GM23338 (cell line): ENCODE results near the gene PPM1H. TPM values are rescaled to one million over a fixed set of nuclear protein-coding genes. Genes with fewer than 3 reads are reported as not detected.

Experiments used
- ATAC-seq: fragments of 200-7000 bp; cut with Tn5 transposase; 3 replicates; pipeline ENCODE4 v1.9.1; 2020
- DNase-seq: peaks from one replicate; pipeline ENCODE4 v3.0.0-alpha.2; 2015; ENCODE audit warnings: low spot score
- H2AFZ ChIP-seq: fragments of 200-600 bp; sonication (generic); 2 replicates; pipeline ENCODE4 v1.8.0; 2016; ENCODE audit warnings: antibody characterized with exemption, mild to moderate bottlenecking, moderate library complexity
- H3F3A ChIP-seq: fragments of 200-600 bp; sonication (generic); replicated peaks from 2 replicates; pipeline ENCODE4 v1.8.0; 2017; ENCODE audit warnings: antibody characterized with exemption, mixed run types, low read depth
- H3K27ac ChIP-seq: fragments of 200-600 bp; sonication (generic); 2 replicates; pipeline ENCODE4 v1.6.1; 2016; ENCODE audit warnings: low read depth
- H3K27me3 ChIP-seq: fragments of 200-600 bp; sonication (generic); 2 replicates; pipeline ENCODE4 v1.8.0; 2016; ENCODE audit warnings: mild to moderate bottlenecking, mixed run types, moderate library complexity; ENCODE audit not compliant: insufficient read depth
- H3K36me3 ChIP-seq: fragments of 200-600 bp; sonication (generic); 2 replicates; pipeline ENCODE4 v1.8.0; 2016; ENCODE audit warnings: mild to moderate bottlenecking; ENCODE audit not compliant: insufficient read depth
- H3K4me1 ChIP-seq: fragments of 200-600 bp; sonication (generic); 2 replicates; pipeline ENCODE4 v1.8.0; 2016; ENCODE audit warnings: mild to moderate bottlenecking, moderate library complexity; ENCODE audit not compliant: insufficient read depth
- H3K4me2 ChIP-seq: fragments of 200-600 bp; sonication (generic); 2 replicates; pipeline ENCODE4 v1.7.1; 2017; ENCODE audit warnings: mixed run types
- H3K4me3 ChIP-seq: fragments of 200-600 bp; sonication (generic); 2 replicates; pipeline ENCODE4 v1.6.1; 2016; ENCODE audit warnings: mixed run types
- H3K79me2 ChIP-seq: fragments of 200-600 bp; sonication (generic); replicated peaks from 2 replicates; pipeline ENCODE4 v1.8.0; 2017; ENCODE audit warnings: mild to moderate bottlenecking; ENCODE audit not compliant: insufficient read depth
- H3K9me2 ChIP-seq: fragments of 200-600 bp; sonication (generic); 2 replicates; pipeline ENCODE4 v1.8.0; 2017; ENCODE audit not compliant: insufficient read depth
- H4K20me1 ChIP-seq: fragments of 200-600 bp; sonication (generic); replicated peaks from 2 replicates; pipeline ENCODE4 v1.8.0; 2017; ENCODE audit warnings: mild to moderate bottlenecking; ENCODE audit not compliant: insufficient read depth
- H3K27ac Mint-ChIP-seq: 2 replicates; pipeline ENCODE4 v1.8.0; 2020; ENCODE audit warnings: inconsistent platforms, mild to moderate bottlenecking, moderate library complexity, mixed read lengths
- H3K27me3 Mint-ChIP-seq: 3 replicates; pipeline ENCODE4 v1.8.0; 2022; ENCODE audit warnings: low read depth, mild to moderate bottlenecking, moderate library complexity, mixed read lengths, inconsistent platforms; ENCODE audit not compliant: insufficient read depth, poor library complexity
- H3K36me3 Mint-ChIP-seq: 3 replicates; pipeline ENCODE4 v1.8.0; 2021; ENCODE audit warnings: low read depth, mild to moderate bottlenecking, inconsistent platforms, moderate library complexity, mixed read lengths
- H3K4me1 Mint-ChIP-seq: 3 replicates; pipeline ENCODE4 v1.8.0; 2020; ENCODE audit warnings: mild to moderate bottlenecking, inconsistent platforms, mixed read lengths
- H3K4me3 Mint-ChIP-seq: 3 replicates; pipeline ENCODE4 v1.8.0; 2021; ENCODE audit warnings: moderate library complexity, mild to moderate bottlenecking, inconsistent platforms, mixed read lengths
- H3K9me3 Mint-ChIP-seq: 3 replicates; pipeline ENCODE4 v1.8.0; 2020; ENCODE audit warnings: moderate library complexity, mild to moderate bottlenecking, inconsistent platforms, mixed read lengths
- CREB1 ChIP-seq: fragments of 250-450 bp; sonication (Bioruptor Pico); IDR thresholded peaks from 2 replicates; pipeline ENCODE4 v1.5.0; 2020; ENCODE audit warnings: low read depth, mild to moderate bottlenecking, moderate library complexity
- EZH2 ChIP-seq: fragments of 200-600 bp; sonication (generic); IDR thresholded peaks from one replicate; pipeline ENCODE4 v1.8.0; 2017; ENCODE audit warnings: antibody characterized with exemption, mild to moderate bottlenecking, low read depth; ENCODE audit not compliant: unreplicated experiment
- EZH2phosphoT487 ChIP-seq: fragments of 200-600 bp; sonication (generic); IDR thresholded peaks from one replicate; pipeline ENCODE4 v1.8.1; 2018; ENCODE audit warnings: antibody characterized with exemption; ENCODE audit not compliant: unreplicated experiment
- JUNB ChIP-seq: IDR thresholded peaks from one replicate; pipeline ENCODE4 v1.6.1; 2016; ENCODE audit warnings: antibody characterized with exemption; ENCODE audit not compliant: unreplicated experiment
- NANOG ChIP-seq: IDR thresholded peaks from 2 replicates; pipeline ENCODE4 v1.6.1; 2016; ENCODE audit warnings: antibody characterized with exemption, borderline replicate concordance
- POLR2AphosphoS5 ChIP-seq: IDR thresholded peaks from 2 replicates; pipeline ENCODE4 v1.6.1; 2016; ENCODE audit warnings: antibody characterized with exemption, low read depth
- STAT1 ChIP-seq: IDR thresholded peaks from one replicate; pipeline ENCODE4 v1.6.1; 2016; ENCODE audit warnings: antibody characterized with exemption; ENCODE audit not compliant: unreplicated experiment
- ZNF331 ChIP-seq: fragments of 250-450 bp; sonication (Bioruptor Pico); IDR thresholded peaks from 2 replicates; pipeline ENCODE4 v1.5.0; 2020; ENCODE audit warnings: low read depth, mild to moderate bottlenecking, moderate library complexity
- polyA plus RNA-seq: library from polyadenylated mRNA; unstranded; fragments of >200 nt; fragmentation: Nextera tagmentation; extraction: Ambion mirVana; gene quantifications from 2 replicates; pipeline ENCODE4 v1.2.1, GENCODE V29; 2016
- total RNA-seq: library from RNA; depleted of rRNA; stranded (reverse); fragments of >200 nt; shearing (Covaris generic); gene quantifications from 2 replicates; pipeline ENCODE4 v1.2.3, GENCODE V29; 2014
- TF ChIP-seq, protein P1 (sequence below), 2 experiments: fragments of 200-600 bp in 1 of 2; sonication (generic) in 1 of 2; conservative IDR thresholded peaks; 2 replicates each; pipeline versions ENCODE4 v1.5.1 to v1.6.1; 2016 to 2017; ENCODE audit warnings: antibody characterized with exemption in 2 of 2, low read depth in 2 of 2, mild to moderate bottlenecking in 2 of 2, moderate library complexity in 1 of 2
- TF ChIP-seq, protein P2 (sequence below): IDR thresholded peaks from one replicate; pipeline ENCODE4 v1.6.1; 2018; ENCODE audit warnings: antibody characterized with exemption; ENCODE audit not compliant: unreplicated experiment

The PPM1H gene
- total and polyA plus RNA-seq, 2 experiments from 2014 or later: 11.4 to 41.2 TPM

DNA sequence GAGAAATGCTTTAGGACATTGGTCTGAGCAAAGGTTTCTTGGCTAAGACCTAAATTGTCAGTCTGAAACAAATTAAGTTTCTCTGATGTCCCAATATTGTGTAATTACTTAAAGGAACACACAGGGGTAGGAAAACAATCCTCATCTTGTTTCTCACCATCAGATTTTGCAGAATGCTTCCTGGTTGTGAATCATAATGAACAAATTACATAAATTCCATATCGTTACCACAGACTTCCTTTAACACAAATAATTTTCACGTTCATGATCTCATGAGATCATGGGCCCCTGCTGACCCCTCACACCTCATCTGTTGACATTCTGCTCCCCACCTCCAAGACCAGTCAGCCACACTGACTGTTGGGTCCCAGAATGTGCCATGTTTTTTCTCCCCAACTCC, 274.2 kb downstream of the PPM1H start:
- H4K20me1 ChIP-seq: no peaks in the 10 kb centered on the region
- Mint-ChIP-seq H3K36me3 (peaks cover 32% of the 10 kb centered on the region; the same call in 2 of the 3 replicates), H3K4me1 (peaks cover 70% of the 10 kb centered on the region), H3K27me3 (peaks cover 25% of the 10 kb centered on the region), H3K27ac (peak overlapping the region; percentile 51; the same call in 1 of the 2 replicates), H3K4me3 (no peak overlapping the region), H3K9me3 (peaks cover 8% of the 10 kb centered on the region; the same call in 2 of the 3 replicates)
- no peaks in the 10 kb centered on the region for H3K79me2 ChIP-seq
- no peak for DNase-seq
- H3F3A ChIP-seq: peaks cover 12% of the 10 kb centered on the region
- H3K27ac ChIP-seq: peak overlapping the region; percentile 98
- peak overlapping the region; percentile 45; the same call in 1 of the 2 replicates for H3K4me2 ChIP-seq
- no peaks in the 10 kb centered on the region for H3K9me2 ChIP-seq
- no peaks in the 10 kb centered on the region for H3K36me3 ChIP-seq
- no peak overlapping the region for H2AFZ ChIP-seq
- H3K4me1 ChIP-seq: peaks cover 44% of the 10 kb centered on the region
- TF ChIP-seq NANOG: no peak
- no peak for TF ChIP-seq POLR2AphosphoS5
- TF ChIP-seq, protein P1, sequence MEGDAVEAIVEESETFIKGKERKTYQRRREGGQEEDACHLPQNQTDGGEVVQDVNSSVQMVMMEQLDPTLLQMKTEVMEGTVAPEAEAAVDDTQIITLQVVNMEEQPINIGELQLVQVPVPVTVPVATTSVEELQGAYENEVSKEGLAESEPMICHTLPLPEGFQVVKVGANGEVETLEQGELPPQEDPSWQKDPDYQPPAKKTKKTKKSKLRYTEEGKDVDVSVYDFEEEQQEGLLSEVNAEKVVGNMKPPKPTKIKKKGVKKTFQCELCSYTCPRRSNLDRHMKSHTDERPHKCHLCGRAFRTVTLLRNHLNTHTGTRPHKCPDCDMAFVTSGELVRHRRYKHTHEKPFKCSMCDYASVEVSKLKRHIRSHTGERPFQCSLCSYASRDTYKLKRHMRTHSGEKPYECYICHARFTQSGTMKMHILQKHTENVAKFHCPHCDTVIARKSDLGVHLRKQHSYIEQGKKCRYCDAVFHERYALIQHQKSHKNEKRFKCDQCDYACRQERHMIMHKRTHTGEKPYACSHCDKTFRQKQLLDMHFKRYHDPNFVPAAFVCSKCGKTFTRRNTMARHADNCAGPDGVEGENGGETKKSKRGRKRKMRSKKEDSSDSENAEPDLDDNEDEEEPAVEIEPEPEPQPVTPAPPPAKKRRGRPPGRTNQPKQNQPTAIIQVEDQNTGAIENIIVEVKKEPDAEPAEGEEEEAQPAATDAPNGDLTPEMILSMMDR (conservative IDR thresholded peaks at IDR 0.05; ENCODE audit: low read depth in 2 of 2): no peak
- TF ChIP-seq EZH2phosphoT487: no peak
- TF ChIP-seq, protein P2, sequence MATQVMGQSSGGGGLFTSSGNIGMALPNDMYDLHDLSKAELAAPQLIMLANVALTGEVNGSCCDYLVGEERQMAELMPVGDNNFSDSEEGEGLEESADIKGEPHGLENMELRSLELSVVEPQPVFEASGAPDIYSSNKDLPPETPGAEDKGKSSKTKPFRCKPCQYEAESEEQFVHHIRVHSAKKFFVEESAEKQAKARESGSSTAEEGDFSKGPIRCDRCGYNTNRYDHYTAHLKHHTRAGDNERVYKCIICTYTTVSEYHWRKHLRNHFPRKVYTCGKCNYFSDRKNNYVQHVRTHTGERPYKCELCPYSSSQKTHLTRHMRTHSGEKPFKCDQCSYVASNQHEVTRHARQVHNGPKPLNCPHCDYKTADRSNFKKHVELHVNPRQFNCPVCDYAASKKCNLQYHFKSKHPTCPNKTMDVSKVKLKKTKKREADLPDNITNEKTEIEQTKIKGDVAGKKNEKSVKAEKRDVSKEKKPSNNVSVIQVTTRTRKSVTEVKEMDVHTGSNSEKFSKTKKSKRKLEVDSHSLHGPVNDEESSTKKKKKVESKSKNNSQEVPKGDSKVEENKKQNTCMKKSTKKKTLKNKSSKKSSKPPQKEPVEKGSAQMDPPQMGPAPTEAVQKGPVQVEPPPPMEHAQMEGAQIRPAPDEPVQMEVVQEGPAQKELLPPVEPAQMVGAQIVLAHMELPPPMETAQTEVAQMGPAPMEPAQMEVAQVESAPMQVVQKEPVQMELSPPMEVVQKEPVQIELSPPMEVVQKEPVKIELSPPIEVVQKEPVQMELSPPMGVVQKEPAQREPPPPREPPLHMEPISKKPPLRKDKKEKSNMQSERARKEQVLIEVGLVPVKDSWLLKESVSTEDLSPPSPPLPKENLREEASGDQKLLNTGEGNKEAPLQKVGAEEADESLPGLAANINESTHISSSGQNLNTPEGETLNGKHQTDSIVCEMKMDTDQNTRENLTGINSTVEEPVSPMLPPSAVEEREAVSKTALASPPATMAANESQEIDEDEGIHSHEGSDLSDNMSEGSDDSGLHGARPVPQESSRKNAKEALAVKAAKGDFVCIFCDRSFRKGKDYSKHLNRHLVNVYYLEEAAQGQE: no peak
- no peak for TF ChIP-seq STAT1
- TF ChIP-seq JUNB: no peak
- TF ChIP-seq ZNF331: no peak
- TF ChIP-seq EZH2: no peak
- no peak for TF ChIP-seq CREB1 (CRISPR knock-in tag)
- no peak overlapping the region for H3K4me3 ChIP-seq
- no peak for ATAC-seq
- no peaks in the 10 kb centered on the region; the same call in 1 of the 2 replicates for H3K27me3 ChIP-seq
